ENCODE data around the gene TRAM2. TPM values are rescaled to one million over a fixed set of nuclear protein-coding genes. Genes with fewer than 3 reads are reported as not detected.
A peak's percentile ranks its signal among the peaks of the same experiment; 100 is the strongest.

Gene TRAM2
- polyA plus RNA-seq, 3 donors, result 43.2 to 47.6 (median 46.4) TPM

- no peak for DNase-seq (ENCODE audit: extremely low read depth in 1 of 11, low read depth in 9 of 11, low spot score in 4 of 11)
Observed at GRCh38 chr6:52553158-52553557, 23.7 kb downstream of the TRAM2 start.

- no peak for DNase-seq (ENCODE audit: extremely low read depth in 1 of 11, low read depth in 9 of 11, low spot score in 4 of 11)
Observed at GRCh38 chr6:52552278-52552643, 24.6 kb downstream of the TRAM2 start.

- DNase-seq (ENCODE audit: extremely low read depth in 1 of 11, low read depth in 9 of 11, low spot score in 4 of 11), result peak in 4 of 11 donors; percentile 33 to 66 (median 50)
Observed at GRCh38 chr6:52551483-52552277, 25.2 kb downstream of the TRAM2 start.

- DNase-seq (ENCODE audit: extremely low read depth in 1 of 11, low read depth in 9 of 11, low spot score in 4 of 11), result no peak
Observed at GRCh38 chr6:52550870-52551269, 26.0 kb downstream of the TRAM2 start.

- no peak for DNase-seq (ENCODE audit: extremely low read depth in 1 of 11, low read depth in 9 of 11, low spot score in 4 of 11)
Observed at GRCh38 chr6:52550014-52550575, 26.8 kb downstream of the TRAM2 start.

GRCh38 chr6:52549428-52549827 is 27.4 kb downstream of the TRAM2 start:
- no peak for DNase-seq (ENCODE audit: extremely low read depth in 1 of 11, low read depth in 9 of 11, low spot score in 4 of 11)

- DNase-seq (ENCODE audit: extremely low read depth in 1 of 11, low read depth in 9 of 11, low spot score in 4 of 11), result no peak
Observed at GRCh38 chr6:52548999-52549398, 27.9 kb downstream of the TRAM2 start.

- no peak for DNase-seq (ENCODE audit: extremely low read depth in 1 of 11, low read depth in 9 of 11, low spot score in 4 of 11)
Observed at GRCh38 chr6:52548353-52548713, 28.5 kb downstream of the TRAM2 start.

GRCh38 chr6:52547647-52548352 is 29.1 kb downstream of the TRAM2 start:
- no peak for DNase-seq (ENCODE audit: extremely low read depth in 1 of 11, low read depth in 9 of 11, low spot score in 4 of 11)

- DNase-seq (ENCODE audit: extremely low read depth in 1 of 11, low read depth in 9 of 11, low spot score in 4 of 11), result no peak
Observed at GRCh38 chr6:52546678-52547077, 30.2 kb downstream of the TRAM2 start.

- no peak for DNase-seq (ENCODE audit: extremely low read depth in 1 of 11, low read depth in 9 of 11, low spot score in 4 of 11)
Observed at GRCh38 chr6:52546192-52546591, 30.7 kb downstream of the TRAM2 start.

GRCh38 chr6:52545406-52546119 is 31.3 kb downstream of the TRAM2 start:
- no peak for DNase-seq (ENCODE audit: extremely low read depth in 1 of 11, low read depth in 9 of 11, low spot score in 4 of 11)

- DNase-seq (ENCODE audit: extremely low read depth in 1 of 11, low read depth in 9 of 11, low spot score in 4 of 11), result no peak
Observed at GRCh38 chr6:52544602-52545405, 32.1 kb downstream of the TRAM2 start.

GRCh38 chr6:52543729-52544601 is 32.9 kb downstream of the TRAM2 start:
- DNase-seq (ENCODE audit: extremely low read depth in 1 of 11, low read depth in 9 of 11, low spot score in 4 of 11), result no peak

- DNase-seq (ENCODE audit: extremely low read depth in 1 of 11, low read depth in 9 of 11, low spot score in 4 of 11), result no peak
Observed at GRCh38 chr6:52543262-52543661, 33.6 kb downstream of the TRAM2 start.

GRCh38 chr6:52541135-52541534 is 35.7 kb downstream of the TRAM2 start:
- DNase-seq (ENCODE audit: extremely low read depth in 1 of 11, low read depth in 9 of 11, low spot score in 4 of 11), result no peak

- no peak for DNase-seq (ENCODE audit: extremely low read depth in 1 of 11, low read depth in 9 of 11, low spot score in 4 of 11)
Observed at GRCh38 chr6:52540286-52540902, 36.5 kb downstream of the TRAM2 start.

GRCh38 chr6:52539607-52540006 is 37.3 kb downstream of the TRAM2 start:
- no peak for DNase-seq (ENCODE audit: extremely low read depth in 1 of 11, low read depth in 9 of 11, low spot score in 4 of 11)

Measured in renal cortex interstitium (tissue), 11 donors.